AG09319 (cell line): ENCODE data around the gene PLAC8L1.

ENCODE experiments used
- DNase-seq: peaks from one replicate; pipeline ENCODE4 v3.0.0-alpha.2; 2010; ENCODE audit warnings: low read depth; ENCODE audit errors: extremely low read depth
- CTCF ChIP-seq: IDR thresholded peaks from 2 replicates; pipeline ENCODE4 v1.5.1; 2011; ENCODE audit warnings: low read depth, mild to moderate bottlenecking, inconsistent platforms, low read length, moderate library complexity

PLAC8L1 gene

GRCh38 chr5:146098047-146098446 is 7.3 kb downstream of the PLAC8L1 start:
- no peak for DNase-seq
- TF ChIP-seq CTCF = no peak

GRCh38 chr5:146091881-146092280 is 13.5 kb downstream of the PLAC8L1 start:
- TF ChIP-seq CTCF = no peak
- DNase-seq = no peak

GRCh38 chr5:146089287-146089686 is 16.1 kb downstream of the PLAC8L1 start:
- TF ChIP-seq CTCF = no peak
- no peak for DNase-seq

- DNase-seq = no peak
- TF ChIP-seq CTCF = no peak
Measured at GRCh38 chr5:146088098-146088497, 17.3 kb downstream of the PLAC8L1 start.

GRCh38 chr5:146084376-146084775 is 21.0 kb downstream of the PLAC8L1 start:
- TF ChIP-seq CTCF = no peak
- DNase-seq = no peak

- no peak for TF ChIP-seq CTCF
- no peak for DNase-seq
Measured at GRCh38 chr5:146082798-146083197, 22.6 kb downstream of the PLAC8L1 start.

GRCh38 chr5:146081556-146081955 is 23.8 kb downstream of the PLAC8L1 start:
- no peak for DNase-seq
- TF ChIP-seq CTCF = no peak
